Activated T-helper 17 cell treated with anti-CD3 and anti-CD28 coated beads, Interleukin-2, amount 50 U/mL, for 72 hours (primary cell): ENCODE data around the gene CD276. TPM values are rescaled to one million over a fixed set of nuclear protein-coding genes. Genes with fewer than 3 reads are reported as not detected.

ENCODE experiments used
- ATAC-seq: fragments of 150-1000 bp; cut with Tn5 transposase; replicated peaks from 2 replicates; pipeline ENCODE4 v1.10.0; 2021; ENCODE audit warnings: mild to moderate bottlenecking, moderate library complexity
- H3K27ac Mint-ChIP-seq: one replicate; pipeline ENCODE4 v1.8.0; 2022; ENCODE audit warnings: mixed read lengths
- H3K27me3 Mint-ChIP-seq: one replicate; pipeline ENCODE4 v1.8.0; 2022; ENCODE audit warnings: mixed read lengths
- H3K36me3 Mint-ChIP-seq: one replicate; pipeline ENCODE4 v1.8.0; 2022; ENCODE audit warnings: low read depth, mild to moderate bottlenecking, mixed read lengths
- H3K4me1 Mint-ChIP-seq: one replicate; pipeline ENCODE4 v1.8.0; 2022; ENCODE audit warnings: mixed read lengths
- H3K4me3 Mint-ChIP-seq: one replicate; pipeline ENCODE4 v1.8.0; 2022; ENCODE audit warnings: mild to moderate bottlenecking, mixed read lengths
- H3K9me3 Mint-ChIP-seq: one replicate; pipeline ENCODE4 v1.8.0; 2022; ENCODE audit warnings: mixed read lengths
- total RNA-seq, 2 donors: library from RNA; stranded (reverse); gene quantifications; one replicate each; pipeline ENCODE4 v1.2.3, GENCODE V29; 2022

The CD276 gene
- total RNA-seq, 2 donors from 2014 or later, result 0.95 to 2.6 TPM

DNA sequence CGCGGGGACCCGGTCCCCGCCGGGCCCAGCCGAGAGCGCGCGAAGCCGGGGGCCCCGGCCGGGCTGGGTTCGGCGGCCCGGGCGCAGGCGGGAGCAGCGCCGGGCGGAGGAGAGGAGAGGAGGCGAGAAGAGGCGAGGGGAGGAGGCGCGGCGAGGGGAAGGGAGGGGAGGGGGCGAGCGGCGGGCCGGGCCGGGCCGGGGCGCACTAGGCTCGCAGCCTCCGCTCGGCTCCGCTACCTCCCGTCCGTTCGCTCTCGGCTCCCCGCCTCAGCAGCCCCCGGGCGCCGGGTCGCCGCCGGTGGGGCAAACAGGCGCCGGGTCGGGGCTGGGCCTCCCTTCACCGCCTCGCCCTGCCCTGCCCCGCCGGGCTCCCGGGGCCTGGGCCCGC lies 68.6 kb downstream of the CD276 start:
- H3K9me3 Mint-ChIP-seq, result no peaks in the 10 kb centered on the region

DNA sequence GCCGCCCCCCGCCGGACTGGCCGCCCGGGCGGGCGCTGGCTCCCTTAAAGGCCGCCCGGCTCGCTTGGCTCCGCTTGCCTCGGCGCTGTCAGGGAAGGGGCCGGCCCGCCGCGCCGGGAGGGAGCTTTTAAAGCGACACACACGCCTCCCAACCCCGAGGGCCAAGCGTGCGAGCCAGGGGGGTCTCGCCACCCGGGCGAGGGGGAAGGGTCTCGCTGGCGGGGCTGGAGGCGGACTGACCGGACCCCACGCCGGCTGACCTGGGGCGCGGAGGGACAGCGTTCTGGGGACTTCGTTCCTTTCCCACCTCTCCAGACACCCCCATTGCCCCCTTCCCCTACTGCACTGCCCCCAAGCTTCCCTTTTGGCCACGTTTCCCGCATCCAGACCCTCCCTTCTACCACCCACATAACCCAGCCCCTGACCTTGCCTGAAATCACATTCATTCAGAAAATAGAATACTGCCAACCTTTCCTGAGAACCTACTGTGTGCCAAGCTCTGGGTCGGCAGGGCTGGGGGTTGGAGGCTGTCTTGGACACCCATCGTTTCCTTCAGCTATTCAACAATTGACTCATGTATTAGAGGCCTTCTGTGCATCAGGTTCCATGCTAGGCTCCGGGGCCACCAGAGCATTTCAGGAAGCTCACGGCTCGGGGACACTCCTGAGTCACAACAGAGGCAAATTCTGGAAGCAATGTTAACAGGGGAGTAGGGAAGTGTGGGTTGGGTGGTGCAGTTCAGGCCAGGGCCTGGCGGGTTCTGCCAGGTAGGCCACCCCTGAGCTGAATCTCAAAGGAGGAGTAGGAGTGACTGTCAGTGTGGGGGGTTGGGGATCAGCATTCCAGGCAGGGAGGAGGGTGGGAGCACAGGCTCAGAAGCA lies 69.3 kb downstream of the CD276 start, which contains the start of gene INSYN1:
INSYN1 (minus strand) TSS at position 102 of the 881 bp plus-strand sequence. CDS start 2,221 bp downstream, outside the sequence.
- Mint-ChIP-seq H3K4me1 (no peaks in the 10 kb centered on the region), H3K9me3 (no peaks in the 10 kb centered on the region), H3K36me3 (no peaks in the 10 kb centered on the region), H3K4me3 (no peak within 1 kb of the TSS), H3K27ac (no peak within 1 kb of the TSS), H3K27me3 (peaks cover 32% of the 10 kb centered on the region)
- no peak for ATAC-seq

More for the DNA sequence above, 68.6 kb downstream of the CD276 start:
- Mint-ChIP-seq H3K27ac (no peak overlapping the region), H3K4me1 (no peaks in the 10 kb centered on the region), H3K4me3 (no peak overlapping the region), H3K27me3 (peaks cover 36% of the 10 kb centered on the region), H3K36me3 (no peaks in the 10 kb centered on the region)
- ATAC-seq, result no peak

DNA sequence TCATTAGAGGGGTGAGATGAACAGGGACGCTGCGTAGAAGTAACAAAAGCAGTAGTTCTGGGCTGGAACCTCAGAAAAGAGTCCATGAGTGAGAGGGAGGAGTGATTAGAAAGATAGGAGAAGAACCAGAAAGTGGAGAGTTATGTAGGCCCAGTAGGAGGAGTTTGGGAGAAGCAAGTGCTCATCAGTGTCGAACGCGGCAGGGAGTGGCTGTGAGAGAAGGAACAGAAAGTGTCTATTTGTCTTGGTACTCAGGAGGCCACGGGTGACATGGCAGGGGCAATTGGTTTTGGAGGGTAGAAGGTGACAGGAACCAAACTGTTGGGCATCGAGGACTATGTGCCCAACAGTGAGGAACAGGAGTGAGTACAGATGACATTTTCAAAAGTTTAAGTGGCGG lies 70.3 kb downstream of the CD276 start:
- no peak overlapping the region for H3K27ac Mint-ChIP-seq
- H3K9me3 Mint-ChIP-seq, result no peaks in the 10 kb centered on the region
- H3K36me3 Mint-ChIP-seq, result no peaks in the 10 kb centered on the region
- no peaks in the 10 kb centered on the region for H3K4me1 Mint-ChIP-seq
- no peak for ATAC-seq
- H3K4me3 Mint-ChIP-seq, result no peak overlapping the region
- peaks cover 32% of the 10 kb centered on the region for H3K27me3 Mint-ChIP-seq

DNA sequence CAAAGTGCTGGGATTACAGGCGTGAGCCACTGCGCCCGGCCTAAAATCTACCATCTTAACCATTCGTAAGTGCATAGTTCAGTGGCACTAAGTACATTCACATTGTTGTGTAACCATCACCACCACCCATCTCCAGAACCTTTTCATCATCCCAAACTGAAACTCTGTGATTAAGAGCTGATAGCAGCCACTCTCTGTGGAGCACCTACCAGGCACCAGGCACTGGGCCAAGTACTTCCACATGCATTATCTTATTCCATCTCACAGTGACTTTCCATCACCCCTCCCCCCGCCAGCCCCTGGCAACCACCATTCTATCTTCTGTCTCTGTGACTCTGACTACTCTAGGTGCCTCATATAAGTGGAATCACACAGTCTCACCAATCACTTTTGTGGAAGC lies 71.3 kb downstream of the CD276 start:
- Mint-ChIP-seq H3K27ac (no peak overlapping the region), H3K27me3 (peaks cover 27% of the 10 kb centered on the region), H3K4me3 (no peak overlapping the region), H3K36me3 (no peaks in the 10 kb centered on the region), H3K4me1 (no peaks in the 10 kb centered on the region), H3K9me3 (no peaks in the 10 kb centered on the region)
- no peak for ATAC-seq

DNA sequence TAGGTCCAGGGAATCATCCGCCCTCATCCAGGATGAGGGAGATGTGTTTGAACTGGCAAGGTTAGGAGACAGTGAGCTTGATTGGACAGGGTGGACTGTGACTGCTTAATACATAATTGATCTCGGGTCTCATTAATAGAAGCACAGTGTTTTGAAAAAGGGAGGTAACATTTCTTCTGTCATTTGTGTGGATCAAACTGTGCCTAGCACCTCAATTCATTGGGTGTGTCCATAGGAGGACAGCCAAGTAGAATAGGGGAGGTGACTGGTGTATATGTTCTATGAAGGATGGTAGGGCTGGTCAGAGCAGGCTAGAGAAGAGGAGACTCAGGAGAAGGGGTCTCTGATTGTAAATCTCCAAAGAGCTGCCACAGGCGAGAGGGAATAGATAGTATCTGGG lies 71.8 kb downstream of the CD276 start:
- Mint-ChIP-seq H3K36me3 (no peaks in the 10 kb centered on the region), H3K27me3 (peaks cover 27% of the 10 kb centered on the region), H3K27ac (no peak overlapping the region), H3K9me3 (no peaks in the 10 kb centered on the region), H3K4me3 (no peak overlapping the region), H3K4me1 (no peaks in the 10 kb centered on the region)
- ATAC-seq, result no peak

DNA sequence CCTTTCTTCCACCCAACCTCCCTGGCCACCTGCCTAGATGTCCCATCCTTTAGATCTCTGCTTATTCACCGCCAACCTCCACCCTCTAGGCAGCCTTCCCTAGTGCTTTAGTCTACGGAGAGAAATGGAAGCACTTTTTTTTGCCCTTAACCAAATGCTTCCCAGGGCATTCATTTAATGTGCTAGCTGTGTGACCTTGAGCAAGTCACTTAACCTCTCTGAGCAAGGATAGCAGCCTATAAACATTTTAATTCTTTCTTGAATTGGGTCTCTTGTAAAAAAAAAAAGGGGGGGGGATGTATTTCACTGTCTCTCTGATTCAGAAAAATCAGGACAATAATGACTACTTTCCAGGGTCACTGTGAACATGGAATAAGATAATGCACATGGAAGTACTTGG lies 72.2 kb downstream of the CD276 start:
- Mint-ChIP-seq H3K4me3 (no peak overlapping the region), H3K27ac (no peak overlapping the region), H3K9me3 (no peaks in the 10 kb centered on the region), H3K4me1 (no peaks in the 10 kb centered on the region), H3K36me3 (no peaks in the 10 kb centered on the region), H3K27me3 (peaks cover 27% of the 10 kb centered on the region)
- no peak for ATAC-seq

DNA sequence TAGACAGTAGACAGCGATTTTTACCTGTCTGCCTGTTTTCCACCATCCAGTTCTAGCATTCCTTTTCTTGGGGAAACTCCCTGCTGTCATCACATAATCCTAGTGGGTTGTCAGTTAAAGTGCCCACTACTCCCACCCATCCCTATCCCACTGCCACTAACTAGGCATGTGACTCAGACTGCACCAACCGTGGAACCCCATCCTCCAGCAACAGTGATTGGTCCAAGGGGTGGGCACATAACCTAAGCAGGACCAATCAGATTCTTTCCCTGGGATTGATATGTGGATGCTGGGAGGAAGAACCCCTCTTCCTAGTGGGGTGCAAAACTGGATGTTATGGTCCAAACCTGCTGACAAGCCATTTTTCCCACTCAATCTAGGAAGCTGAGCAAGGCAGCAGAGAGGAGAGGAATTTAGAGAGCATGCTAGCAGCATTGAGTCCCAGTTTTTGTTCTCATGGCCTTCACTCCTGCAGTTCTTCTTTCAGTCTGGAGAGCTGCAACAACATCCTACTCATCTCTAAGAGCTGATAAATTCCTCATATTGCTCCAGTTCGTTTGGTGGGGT lies 72.8 kb downstream of the CD276 start:
- Mint-ChIP-seq H3K27me3 (peaks cover 27% of the 10 kb centered on the region), H3K36me3 (no peaks in the 10 kb centered on the region), H3K27ac (no peak overlapping the region), H3K4me3 (no peak overlapping the region), H3K9me3 (no peaks in the 10 kb centered on the region), H3K4me1 (no peaks in the 10 kb centered on the region)
- no peak for ATAC-seq

DNA sequence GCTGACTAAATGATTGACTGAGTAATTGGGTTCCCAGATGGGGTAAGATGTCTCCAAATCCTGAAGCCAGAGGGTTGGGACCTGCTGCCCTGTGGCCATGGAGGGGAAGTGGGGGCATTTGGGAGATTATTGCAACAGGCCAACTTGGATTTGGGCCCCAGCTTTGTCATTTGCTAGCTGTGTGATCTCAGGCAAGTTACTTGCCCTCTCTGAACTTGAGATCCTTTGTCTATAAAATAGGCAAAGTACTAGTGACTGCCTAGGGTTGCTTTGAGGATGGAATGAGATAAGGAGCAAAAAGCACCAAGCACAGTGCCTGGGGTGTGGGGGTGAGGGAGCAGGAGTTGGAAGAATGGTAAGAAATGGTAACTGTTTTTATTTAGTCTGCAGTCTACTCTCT lies 73.4 kb downstream of the CD276 start:
- Mint-ChIP-seq H3K36me3 (no peaks in the 10 kb centered on the region), H3K4me1 (no peaks in the 10 kb centered on the region), H3K9me3 (no peaks in the 10 kb centered on the region), H3K27me3 (peaks cover 27% of the 10 kb centered on the region), H3K4me3 (no peak overlapping the region), H3K27ac (no peak overlapping the region)
- ATAC-seq, result no peak

DNA sequence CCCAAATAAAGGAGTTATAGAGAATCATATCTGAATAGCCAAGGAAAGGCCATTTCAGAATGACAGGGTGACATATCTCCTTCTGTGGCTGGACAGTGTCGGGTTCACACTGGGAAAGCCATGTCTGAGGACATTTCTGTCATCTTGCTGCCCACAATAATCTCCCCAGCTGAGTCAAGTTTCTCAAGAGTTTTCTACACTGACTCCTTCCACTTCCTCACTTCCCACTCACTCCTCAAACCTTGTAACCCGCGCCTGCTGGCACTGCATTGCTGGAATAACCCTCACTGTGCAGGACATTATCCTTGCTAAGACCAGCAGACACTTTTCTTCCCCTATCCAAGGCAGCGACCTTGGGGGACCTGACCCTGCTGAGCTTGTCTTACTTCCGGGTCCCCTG lies 74.3 kb downstream of the CD276 start:
- no peak overlapping the region for H3K4me3 Mint-ChIP-seq
- no peak overlapping the region for H3K27ac Mint-ChIP-seq
- H3K9me3 Mint-ChIP-seq, result no peaks in the 10 kb centered on the region
- ATAC-seq, result no peak
- H3K4me1 Mint-ChIP-seq, result no peaks in the 10 kb centered on the region
- no peaks in the 10 kb centered on the region for H3K36me3 Mint-ChIP-seq
- peaks cover 25% of the 10 kb centered on the region for H3K27me3 Mint-ChIP-seq

DNA sequence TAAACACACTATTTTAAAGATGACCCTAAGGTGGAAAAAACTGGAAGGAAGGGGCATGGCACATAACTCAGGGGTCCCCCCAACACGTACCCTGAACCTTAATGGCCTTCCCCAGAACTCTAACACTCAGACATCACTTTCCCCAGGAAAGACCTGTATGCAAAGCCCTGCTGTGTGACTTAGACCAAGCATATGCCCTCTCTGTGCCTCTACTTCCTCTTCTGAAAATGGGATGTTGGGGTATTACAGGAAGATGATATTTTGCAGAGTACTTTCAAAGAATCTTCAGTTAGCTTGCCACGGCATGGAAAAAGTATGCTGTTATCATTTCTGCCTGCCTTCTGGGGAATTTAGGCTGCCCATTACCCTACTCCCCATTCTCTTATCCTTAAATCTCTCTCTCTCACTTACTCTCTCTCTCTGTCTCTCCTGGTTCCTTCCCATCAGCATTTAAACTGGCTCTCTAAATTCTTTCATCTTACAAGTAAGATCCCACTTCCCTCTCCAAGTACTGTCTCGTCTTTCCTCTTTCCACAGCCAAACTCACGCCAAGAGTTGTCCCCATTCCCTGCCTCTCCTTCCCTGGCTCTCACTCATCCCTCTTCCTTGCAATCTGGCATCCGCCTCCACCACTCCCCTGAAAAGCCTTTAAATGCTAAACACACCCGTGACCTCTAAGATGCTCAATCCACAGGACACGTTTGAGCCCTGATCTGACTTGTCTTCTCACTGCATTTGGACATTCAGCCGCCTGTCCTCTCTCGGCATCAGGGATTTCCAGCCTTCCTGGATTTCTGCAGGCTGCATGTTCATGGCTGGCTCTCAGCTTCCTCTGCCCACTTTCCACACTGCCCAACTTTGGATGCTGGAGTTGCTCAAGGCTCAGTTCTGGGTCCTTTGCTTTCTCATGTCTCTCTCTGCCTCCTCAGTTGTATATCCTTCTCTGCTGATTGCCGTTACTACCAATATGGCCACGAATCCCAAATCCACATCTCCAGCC lies 76.4 kb downstream of the CD276 start:
- Mint-ChIP-seq H3K36me3 (no peaks in the 10 kb centered on the region), H3K27me3 (peaks cover 11% of the 10 kb centered on the region), H3K9me3 (no peaks in the 10 kb centered on the region), H3K27ac (no peak overlapping the region), H3K4me3 (no peak overlapping the region), H3K4me1 (no peaks in the 10 kb centered on the region)
- ATAC-seq, result no peak

DNA sequence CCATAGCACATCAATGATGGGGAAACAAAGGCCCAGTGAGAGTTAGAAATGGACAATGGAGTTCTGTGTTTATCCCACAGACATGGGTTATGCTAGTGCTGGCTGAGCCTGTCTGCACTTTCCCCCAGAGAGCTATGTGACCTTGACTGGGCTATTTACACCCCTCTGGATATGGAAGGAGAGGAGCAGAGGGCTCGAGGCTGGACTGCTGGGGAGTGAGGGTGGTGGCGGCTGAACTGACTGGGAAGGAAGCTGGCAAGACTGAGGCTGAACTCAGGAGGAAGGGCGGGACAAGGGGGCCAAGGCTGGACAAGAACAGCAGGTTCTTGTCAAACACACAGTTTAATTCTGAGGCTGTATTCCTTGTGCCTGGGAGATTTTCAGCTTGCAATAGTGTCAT lies 79.7 kb downstream of the CD276 start:
- no peak overlapping the region for H3K27ac Mint-ChIP-seq
- ATAC-seq, result no peak
- H3K36me3 Mint-ChIP-seq, result no peaks in the 10 kb centered on the region
- no peaks in the 10 kb centered on the region for H3K4me1 Mint-ChIP-seq
- H3K27me3 Mint-ChIP-seq, result peaks cover 14% of the 10 kb centered on the region
- H3K4me3 Mint-ChIP-seq, result no peak overlapping the region
- no peaks in the 10 kb centered on the region for H3K9me3 Mint-ChIP-seq

Other genes with a start within 250 kb of the CD276 start
- gene REC114, start 241.2 kb upstream of the CD276 start, total RNA-seq, result not detected
- gene NPTN, start 51.0 kb upstream of the CD276 start, total RNA-seq, result 10 to 100 TPM; 59.5 to 66.1 TPM
- not detected for gene INSYN1, start 69.0 kb downstream of the CD276 start, total RNA-seq
- not detected for gene TBC1D21, start 189.2 kb downstream of the CD276 start, total RNA-seq
- gene LOXL1, start 242.1 kb downstream of the CD276 start, total RNA-seq, result 1 to 10 TPM; 3.4 TPM